Fibroblast of pulmonary artery (primary cell): ENCODE measurements around the gene CCT4.

Experiments used
- DNase-seq: peaks from one replicate; pipeline ENCODE4 v3.0.0-alpha.2; 2010; ENCODE audit warnings: low read depth
- H3K4me3 ChIP-seq: replicated peaks from 2 replicates; pipeline ENCODE4 v1.5.1; 2011; ENCODE audit warnings: low read depth, mild to moderate bottlenecking, control low read depth, low read length, moderate library complexity
- CTCF ChIP-seq: IDR thresholded peaks from 2 replicates; pipeline ENCODE4 v1.5.1; 2011; ENCODE audit warnings: mild to moderate bottlenecking, control low read depth, low read length, inconsistent platforms; ENCODE audit errors: missing control alignments

The CCT4 gene

GRCh38 chr2:61888267-61889055 lies at the start of gene CCT4:
TSS of gene CCT4 (minus strand) at chr2:61888656. CDS start at chr2:61888507, 149 bp downstream.
- TF ChIP-seq CTCF = no peak
- H3K4me3 ChIP-seq = peak within 1 kb of the TSS; percentile 68
- peak; percentile 85 for DNase-seq

- no peak overlapping the region for H3K4me3 ChIP-seq
These were observed 49.4 kb upstream of the CCT4 start for GRCh38 chr2:61937886-61938285.

GRCh38 chr2:61937098-61937497 lies 48.6 kb upstream of the CCT4 start:
- no peak for DNase-seq
- H3K4me3 ChIP-seq = no peak overlapping the region
- no peak for TF ChIP-seq CTCF

More at GRCh38 chr2:61937886-61938285, 49.4 kb upstream of the CCT4 start:
- DNase-seq = no peak
- TF ChIP-seq CTCF = no peak

GRCh38 chr2:61928826-61929461 lies 40.5 kb upstream of the CCT4 start:
- TF ChIP-seq CTCF = no peak
- peak; percentile 30 for DNase-seq
- H3K4me3 ChIP-seq = no peak overlapping the region

GRCh38 chr2:61926531-61927477 lies 38.3 kb upstream of the CCT4 start:
- no peak for TF ChIP-seq CTCF

GRCh38 chr2:61924895-61925663 lies 36.6 kb upstream of the CCT4 start:
- no peak overlapping the region for H3K4me3 ChIP-seq
- TF ChIP-seq CTCF = no peak
- DNase-seq = no peak

More at GRCh38 chr2:61926531-61927477, 38.3 kb upstream of the CCT4 start:
- no peak overlapping the region for H3K4me3 ChIP-seq
- no peak for DNase-seq
